Umbilical cord (tissue), 2 donors: ENCODE measurements around the gene LZTS3. TPM values are rescaled to one million over a fixed set of nuclear protein-coding genes. Genes with fewer than 3 reads are reported as not detected.
A peak's percentile ranks its signal among the peaks of the same experiment; 100 is the strongest.

Source experiments
- DNase-seq: peaks from one replicate; pipeline ENCODE4 v3.0.0-alpha.2; 2015; ENCODE audit warnings: low spot score
- total RNA-seq: library from RNA; depleted of rRNA; stranded (reverse); fragments of >200 nt; gene quantifications from one replicate; pipeline ENCODE4 v1.2.3, GENCODE V29; 2014; ENCODE audit warnings: low replicate concordance; ENCODE audit not compliant: insufficient read depth

Gene LZTS3
- total RNA-seq, 1 donor from 2014 or later, result 0.96 TPM

DNA sequence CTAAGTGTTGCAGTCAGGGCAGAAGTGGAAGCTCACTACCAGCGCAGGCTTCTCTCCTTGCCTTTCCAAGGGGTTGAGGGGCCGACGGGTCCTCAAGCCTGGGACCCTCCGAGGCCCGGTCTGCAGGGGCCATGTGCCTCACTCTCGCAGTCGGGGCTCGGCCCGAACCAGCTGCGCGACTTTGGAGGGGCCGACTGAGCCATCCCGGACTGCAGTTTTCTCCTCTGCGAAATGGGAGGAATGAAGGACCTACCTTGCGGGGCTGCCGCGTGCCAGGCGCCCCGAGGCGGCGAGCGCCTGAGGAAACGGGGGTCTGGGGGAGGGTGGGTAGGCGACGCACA lies 5.6 kb downstream of the LZTS3 start:
- DNase-seq, result no peak

DNA sequence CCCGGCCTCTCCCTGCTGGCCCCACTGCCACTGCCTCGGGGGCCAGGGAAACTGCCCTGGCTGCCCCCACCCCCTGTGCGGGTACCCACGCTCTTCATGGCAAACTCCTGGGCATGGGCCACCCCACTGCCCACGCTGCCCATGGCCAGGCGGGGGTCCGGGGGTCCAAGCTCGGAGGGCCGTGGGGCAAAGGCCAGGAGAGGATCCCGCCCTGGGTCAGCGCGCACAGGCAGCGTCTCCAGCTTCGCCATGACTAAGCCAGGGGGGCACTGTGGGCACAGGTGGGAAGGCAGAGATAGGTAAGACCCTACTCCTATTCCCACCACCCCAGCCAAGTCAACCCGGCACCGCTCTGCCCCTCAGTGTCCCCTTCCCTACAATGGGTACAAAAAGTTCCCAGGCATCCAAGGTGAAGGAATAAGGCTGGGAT lies 6.4 kb downstream of the LZTS3 start:
- no peak for DNase-seq

DNA sequence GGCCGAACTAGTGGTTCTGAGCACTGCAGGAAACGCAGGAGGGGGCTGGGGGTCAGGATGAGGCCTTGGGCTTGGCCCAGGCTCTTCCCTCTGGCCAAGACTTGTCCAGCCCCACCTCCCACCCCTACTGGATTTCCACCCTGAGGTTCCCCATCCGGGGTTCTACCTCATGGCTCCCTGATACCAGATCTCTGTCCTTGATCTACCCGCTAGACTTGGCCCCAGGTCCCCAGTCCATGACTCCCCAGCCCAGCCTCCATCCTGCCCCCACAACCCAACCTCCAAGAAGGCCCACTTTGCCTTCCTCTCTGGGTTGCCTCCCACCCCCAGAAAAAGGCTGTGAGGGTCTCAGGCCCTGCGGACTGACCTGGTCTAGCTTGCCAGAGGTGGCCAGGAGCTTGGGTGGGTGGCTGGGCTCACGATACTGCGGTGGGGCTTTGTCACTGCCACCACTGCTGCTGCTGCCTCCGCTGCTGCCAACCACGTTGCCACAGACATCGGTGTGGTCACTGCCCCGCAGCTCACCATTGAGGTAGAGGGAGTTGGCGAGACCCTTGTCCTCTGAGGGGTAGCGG lies 6.9 kb downstream of the LZTS3 start:
- DNase-seq, result no peak

DNA sequence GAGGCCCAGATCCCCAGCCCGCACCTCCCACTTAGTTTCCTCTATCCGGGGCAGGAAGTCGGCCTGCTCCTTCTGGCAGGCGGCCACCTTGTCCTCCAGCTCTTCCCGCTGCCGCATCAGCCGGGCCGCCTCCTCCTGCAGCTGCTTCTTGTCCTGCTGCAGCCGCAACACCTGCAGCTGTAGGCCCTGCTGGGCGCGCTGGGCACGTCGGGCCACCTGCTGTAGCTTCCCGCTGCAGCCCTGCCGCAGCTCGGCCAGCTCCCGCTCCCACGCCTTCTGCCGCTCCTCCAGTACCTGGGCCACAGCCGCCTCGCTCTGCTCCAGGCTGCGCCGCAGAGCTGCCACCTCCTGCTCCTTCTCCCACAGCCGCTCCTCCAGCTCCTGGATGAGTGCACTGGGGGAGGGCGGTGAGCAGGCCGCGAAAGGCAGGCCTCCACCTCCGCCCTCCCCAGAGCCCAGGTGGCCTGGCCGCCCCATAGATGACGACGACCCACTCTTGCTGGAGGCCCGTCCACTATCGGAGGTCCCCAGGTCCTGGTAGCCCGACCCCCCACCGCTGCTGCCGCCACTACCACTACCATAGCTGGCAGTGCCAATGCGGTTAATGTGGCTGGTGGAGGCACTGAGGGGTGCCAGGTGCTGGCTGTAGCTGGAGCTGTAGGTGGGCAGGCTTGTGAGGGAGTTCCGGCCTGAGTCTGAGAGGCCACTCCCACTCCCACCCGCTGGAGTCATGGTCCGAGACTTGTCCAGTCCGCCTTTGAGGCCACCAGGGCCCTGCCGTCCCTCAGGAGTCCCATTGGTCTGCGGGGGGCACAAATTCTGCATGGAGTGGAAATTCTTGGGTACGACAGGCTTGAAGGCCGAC lies 7.6 kb downstream of the LZTS3 start:
- no peak for DNase-seq

DNA sequence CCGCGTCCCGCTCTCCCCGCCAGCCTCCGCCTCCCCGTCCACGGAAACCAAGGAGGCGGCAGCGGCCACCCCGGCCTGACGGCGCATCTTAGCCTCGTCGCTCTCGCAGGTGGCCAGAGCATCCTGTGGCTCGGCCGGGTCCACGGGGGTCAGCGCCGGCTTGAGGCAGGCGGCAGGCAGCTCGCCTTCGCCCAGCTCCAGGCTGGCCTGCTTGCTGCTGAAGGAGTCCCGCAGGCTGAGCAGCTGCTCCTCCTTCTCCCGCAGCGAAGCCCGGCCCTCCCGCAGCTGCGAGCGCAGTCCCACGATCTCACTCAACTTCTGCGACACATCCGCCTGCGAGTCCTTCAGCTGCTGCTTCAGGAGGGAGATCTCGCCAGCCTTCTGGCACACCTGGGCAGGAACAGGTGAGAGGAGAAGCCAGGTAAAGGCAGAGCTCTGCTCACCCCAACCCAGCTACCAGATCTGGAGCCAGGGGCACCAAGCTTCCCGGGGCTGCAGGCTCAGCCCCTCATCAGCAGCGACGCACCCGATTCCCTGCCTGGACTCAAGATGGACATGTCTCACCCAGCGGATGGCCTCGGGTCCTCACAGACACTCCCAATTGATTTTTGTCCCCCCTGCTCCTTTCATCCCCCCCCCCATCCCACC lies 8.5 kb downstream of the LZTS3 start:
- DNase-seq, result no peak

DNA sequence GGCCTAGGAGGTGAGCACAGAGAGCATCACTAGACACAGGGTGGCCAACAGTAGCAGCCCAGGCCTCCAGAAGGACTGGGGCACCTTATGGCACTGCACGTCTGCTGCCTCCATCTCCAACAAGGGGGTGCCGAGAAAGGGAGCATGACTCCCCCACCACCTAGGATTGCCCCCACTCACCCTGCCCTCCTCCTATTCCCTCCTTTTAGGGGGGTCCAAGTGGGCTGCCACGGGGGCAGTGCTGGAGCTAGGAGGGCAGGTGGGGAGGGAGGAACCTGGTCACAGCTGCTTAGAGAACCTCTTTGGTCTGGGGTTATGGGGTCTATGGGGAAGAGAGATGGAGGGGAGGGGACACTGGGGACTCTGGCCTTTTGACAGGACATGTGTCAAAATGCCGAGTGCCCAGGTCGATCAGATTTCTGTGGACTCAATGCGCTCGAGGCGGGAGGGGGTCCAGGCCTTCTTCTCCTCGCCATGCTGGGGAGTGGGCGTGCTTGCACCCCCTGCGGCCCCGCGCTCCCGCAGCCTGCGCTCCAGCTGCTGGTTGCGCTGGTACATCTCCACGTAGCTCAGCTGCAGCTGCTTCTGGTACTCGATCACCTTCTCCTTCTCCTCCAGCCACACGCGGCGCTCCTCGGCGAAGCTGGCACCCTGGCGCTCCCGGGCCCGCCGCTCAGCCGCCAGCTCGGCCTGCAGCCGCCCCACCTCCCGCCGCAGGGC lies 9.1 kb downstream of the LZTS3 start:
- DNase-seq, result no peak

DNA sequence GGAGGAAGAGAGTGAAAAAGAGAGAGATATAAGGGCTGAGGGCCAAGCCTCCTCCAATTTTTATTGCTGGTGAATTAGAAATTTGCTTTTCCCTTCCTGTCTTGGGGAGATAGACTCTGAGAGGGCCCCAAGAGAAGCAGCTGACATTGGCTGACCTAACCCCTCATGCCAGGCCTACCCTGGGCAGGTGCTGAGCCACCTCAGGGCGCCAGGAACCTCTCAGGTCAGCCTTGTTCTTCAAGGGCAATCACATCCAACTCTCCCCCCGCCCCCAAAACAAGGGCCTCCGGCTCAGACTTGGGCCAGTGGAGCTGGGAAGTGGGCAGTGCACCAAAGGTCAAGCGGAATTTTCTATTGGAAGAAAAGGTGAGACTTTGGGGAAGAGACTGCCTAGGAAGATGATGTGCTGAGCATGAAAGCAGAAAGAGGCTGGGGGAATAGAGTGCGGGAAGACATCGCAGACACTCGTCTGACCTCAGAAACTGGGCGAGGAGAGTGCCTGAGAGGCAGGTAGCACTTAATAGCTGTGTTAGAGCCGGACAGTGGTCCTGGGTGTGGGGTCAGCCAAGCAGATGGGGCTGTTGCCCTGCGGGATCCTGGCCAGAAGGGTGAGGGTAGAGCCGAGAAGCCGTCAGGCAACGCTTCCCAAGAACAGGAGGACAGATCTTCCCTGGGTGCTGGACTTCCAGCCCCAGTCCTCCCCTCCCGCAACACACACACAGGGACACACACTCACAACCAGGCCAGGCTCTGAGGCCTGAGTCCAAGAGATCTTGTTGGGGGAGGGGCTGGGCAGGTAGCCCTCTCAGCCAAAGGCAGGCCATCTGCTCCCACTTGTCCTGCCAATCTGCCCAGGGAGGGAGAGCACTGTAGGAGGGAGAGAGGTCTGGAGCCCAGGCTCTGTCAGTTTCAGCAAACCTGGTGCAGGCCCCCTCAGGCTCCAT lies 10.0 kb downstream of the LZTS3 start:
- DNase-seq, result no peak

DNA sequence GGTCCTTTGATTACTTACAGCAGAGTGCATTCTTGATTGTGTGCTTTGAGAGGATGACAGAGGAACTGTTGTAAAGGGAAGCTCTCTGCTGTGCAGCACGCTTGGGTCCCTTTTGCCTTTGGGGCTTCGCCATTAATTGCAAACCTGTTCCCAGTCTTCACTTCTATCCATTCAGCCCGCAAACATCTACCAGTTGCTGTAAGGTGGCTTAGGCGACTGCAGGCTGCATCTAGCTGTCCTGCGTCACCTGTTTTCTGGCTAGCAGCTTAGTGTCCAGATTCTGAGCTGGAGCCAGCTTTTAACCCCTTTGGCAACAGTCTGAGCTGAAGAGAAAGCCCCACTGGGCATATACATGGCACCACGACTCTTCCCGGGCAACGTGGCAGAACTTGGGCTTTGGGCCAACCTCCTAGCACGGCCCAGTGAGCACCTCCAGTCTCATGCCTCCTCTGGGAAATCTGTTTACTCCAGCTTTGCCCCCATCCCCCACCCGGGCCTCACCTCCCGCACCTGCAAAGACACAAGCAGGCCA lies 11.2 kb downstream of the LZTS3 start:
- DNase-seq, result no peak

DNA sequence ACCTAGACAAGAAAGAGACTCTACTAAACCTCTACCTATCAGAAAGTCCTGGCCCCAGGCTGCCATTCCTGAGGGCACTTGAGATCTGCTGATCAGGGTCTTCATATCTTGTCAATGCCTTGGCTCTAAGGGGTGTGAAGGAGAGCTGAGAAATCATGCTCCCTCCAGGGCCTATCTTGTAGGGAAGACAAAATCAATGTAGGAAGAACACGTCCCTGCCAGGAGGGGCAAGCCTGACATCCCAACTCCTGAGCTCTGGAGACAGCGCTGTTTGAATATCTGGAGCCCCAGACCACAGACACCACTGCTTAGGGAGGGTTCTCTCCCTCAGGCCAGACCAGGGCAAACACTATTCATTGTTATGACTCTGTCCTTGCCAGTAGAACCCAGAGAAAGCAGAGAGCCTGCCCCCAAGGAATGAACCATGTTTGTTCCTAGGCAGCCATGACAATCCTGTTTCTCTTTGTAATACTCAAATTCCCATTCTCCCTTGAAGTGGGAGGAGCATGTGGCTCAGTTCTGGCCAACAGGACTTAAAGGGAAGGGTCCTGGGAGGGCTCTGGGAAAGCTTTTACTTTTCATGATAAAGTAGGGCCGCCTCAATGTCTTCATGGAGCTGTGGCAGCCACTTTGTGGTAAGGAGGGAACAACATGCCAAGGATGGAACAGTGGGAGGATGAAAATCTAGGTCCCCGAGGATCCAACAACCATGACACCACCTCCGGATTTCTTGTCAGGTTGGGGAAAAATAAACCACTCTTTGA lies 11.9 kb downstream of the LZTS3 start:
- no peak for DNase-seq

DNA sequence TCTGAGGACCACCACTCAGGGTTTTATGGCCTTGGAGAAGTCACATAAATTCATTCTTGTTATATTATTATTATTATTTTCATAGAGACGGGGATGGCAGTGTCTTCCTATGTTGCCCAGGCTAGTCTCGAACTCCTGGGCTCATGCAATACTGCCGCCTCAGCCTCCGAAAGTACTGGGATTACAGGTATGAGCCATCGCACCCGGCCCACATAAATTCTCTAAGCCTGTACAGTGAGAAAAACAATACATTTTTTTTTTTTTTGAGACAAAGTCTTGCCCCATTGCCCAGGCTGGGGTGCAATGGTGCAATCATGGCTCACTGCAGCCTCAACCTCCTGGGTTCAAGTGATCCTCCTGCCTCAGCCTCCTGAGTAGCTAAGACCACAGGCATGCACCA lies 12.9 kb downstream of the LZTS3 start:
- DNase-seq, result no peak

DNA sequence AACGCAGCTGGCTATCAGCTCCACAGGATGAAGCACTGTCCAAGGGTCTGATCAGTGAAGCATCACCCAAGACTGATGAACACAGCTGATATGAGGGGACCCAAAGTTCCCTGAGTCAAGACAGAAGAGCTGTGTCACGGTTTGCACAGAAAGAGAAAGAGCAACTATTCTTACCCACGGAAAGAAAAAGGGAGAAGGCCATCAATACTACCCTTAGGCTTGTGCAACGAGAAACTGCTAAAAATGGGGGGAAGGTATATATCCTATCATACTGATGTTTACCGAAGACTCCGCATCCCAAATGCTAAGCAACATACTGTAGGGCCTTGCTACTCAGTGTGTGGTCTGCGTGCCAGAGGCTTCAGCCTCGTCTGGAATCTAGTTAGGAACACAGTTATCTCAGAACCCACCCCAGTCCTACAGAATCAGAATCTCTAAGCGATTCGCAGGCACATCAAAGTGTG lies 14.3 kb downstream of the LZTS3 start:
- DNase-seq, result no peak

DNA sequence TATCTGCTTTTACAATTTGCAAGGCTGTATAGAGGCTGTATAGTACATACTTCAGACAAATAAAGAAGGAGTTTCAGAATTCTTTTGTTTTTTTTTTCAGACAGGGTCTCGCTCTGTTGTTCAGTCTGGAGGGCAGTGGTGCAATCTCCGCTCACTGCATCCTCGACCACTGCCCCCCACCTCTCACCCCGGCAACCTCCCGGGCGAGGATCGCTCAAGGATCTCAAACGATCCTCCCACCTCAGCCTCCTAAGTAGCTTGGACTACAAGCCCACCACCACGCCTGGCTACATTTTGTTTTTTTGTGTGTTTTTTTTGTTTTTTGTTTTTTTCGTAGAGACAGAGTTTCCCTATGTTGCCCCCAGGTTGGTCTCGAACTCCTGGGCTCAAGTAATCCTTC lies 15.5 kb downstream of the LZTS3 start:
- DNase-seq, result no peak

DNA sequence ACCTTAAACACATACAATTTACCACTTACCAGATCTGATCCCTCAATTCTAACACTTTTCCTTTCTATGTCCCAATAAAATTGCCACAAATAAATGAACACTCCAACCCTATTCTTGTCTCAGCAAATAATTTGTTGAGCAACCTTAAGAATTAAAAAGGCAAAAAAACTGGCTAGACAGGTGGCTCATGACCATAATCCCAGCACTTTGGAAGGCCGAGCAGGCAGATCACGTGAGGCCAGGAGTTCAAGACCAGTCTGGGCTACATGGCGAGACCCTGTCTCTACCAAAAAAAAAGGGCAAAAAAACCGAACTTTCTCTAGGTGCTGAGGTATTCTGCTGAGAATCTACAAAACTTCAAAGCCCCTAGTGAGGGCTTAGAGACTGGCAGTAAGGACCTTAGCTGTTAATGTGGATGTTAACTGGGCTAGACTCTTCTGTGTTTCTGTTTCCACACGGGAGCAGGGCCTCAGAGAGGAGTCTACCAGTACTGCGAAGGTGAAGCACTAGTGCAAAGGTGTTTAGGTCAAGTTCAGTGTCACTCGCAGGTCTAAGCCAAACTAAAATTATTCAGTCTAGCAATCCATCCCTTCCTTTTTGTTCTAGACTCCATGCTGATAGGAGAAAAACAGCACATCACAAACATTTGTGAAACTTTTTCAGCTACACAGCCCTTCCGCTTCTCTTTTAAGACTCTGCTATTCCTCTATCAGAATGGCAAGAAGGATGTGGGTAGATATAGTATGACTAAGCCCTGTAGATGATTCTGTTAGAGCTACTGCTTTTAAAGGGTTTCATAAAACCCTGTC lies 16.3 kb downstream of the LZTS3 start:
- DNase-seq, result no peak

DNA sequence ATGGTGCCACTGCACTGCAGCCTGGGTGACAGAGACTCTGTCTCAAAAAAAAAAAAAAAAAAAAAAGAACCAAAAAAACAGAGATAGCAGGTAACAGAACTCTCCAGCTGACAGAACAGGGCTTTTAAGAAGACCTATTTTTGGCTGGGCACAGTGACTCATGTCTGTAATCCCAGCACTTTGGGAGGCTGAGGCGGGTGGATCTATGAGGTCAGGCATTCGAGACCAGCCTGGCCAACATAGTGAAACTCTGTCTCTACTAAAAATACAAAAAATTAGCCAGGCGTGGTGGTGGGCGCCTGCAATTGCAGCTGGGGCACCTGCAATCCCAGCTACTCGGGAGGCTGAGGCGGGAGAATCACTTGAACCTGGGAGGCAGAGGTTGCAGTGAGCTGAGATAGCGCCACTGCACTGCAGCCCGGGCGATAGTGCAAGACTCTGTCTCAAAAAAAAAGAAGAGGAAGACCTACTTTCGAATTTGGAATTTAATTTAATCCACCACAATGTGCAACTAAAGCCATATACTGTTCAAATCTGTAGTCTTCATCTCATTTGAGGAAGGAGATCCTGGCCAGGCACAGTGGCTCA lies 21.2 kb downstream of the LZTS3 start:
- peak; percentile 27 for DNase-seq

DNA sequence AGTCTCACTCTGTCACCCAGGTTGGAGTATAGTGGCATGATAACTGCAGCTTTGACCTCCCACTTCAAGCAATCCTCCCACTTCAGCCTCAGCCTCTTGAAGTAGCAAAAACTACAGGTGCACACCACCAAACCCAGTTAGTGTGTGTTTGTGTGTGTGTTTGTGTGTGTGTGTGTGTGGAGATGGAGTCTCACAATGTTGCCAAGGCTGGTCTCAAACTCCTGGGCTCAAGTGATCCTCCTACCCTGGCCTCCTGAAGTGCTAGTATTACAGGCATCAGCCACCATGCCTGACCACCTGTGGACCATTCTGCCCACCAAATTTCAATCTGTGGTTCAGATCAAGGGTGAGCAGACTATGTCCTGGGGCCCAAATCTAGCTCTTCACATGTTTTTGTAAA lies 22.4 kb downstream of the LZTS3 start:
- no peak for DNase-seq

DNA sequence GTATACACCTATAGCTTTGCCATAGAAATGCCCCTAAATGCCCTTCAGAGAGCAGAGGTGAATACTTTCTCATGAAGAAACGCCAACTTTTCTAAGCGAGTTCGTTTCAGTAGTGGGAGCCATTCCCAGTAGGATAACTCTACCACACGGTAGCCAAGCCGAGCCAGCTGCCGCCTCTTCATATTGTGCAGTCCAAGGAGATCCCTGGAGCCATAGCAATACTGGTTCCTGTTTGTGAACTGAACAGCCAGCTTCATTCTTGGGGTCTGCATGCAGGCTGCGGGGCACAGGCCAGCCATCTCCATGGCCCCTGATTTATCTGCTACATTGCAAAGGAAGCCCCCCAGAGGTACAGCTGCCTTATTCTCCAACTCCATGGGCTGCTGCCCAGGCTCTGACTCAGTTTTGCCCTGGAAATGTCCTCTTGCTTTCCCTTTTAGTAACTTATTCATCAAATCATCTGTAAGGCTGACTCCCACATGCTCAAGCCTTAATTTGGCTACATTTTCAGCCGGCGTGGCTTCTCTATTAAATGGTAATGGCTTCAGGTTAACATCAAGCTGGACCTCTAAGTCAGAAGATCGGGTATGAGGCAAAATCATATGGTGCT lies 26.5 kb downstream of the LZTS3 start:
- DNase-seq, result no peak

DNA sequence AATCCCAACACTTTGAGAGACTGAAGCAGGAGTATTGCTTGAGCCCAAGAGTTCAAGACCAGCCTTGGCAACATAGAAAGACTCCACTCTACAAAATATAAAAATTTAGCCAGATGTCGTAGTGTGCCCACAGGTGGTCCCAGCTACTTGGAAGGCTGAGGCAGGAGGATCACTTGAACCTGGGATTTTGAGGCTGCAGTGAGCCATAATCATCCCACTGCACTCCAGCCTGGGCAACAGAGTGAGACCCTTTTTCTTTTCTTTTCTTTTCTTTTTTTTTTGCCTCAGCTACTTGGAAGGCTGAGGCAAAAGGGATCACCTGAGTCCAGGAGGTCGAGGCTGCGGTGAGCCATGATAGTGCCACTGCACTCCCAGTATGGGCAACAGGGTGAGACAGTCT lies 31.6 kb downstream of the LZTS3 start:
- no peak for DNase-seq

DNA sequence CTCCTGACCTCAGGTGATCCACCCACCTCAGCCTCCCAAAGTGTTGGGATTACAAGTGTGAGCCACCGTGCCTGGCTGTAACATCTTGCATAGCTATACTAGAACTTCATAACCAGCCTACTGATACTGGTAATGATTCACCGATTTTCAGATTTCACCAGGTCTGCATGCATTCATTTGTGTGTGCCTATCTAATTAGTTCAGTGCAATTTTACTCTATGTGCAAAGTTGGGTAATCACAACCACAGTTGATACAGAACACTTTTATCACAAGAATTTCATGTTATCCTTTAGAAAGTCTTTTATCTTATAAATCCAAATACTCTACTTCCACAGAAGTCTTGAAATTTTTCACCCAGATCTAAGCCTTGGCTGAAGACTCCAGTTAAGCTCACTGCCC lies 35.9 kb downstream of the LZTS3 start:
- DNase-seq, result no peak
